Kidney glomerular epithelial cell (primary cell): ENCODE measurements around the gene USP2.

Source experiments
- DNase-seq: peaks from one replicate; lab custom pipeline; 2025; lab: John Stamatoyannopoulos, UW

Gene USP2

GRCh38 chr11:119363081-119363850, 18.2 kb downstream of the USP2 start:
- DNase-seq = no peak

GRCh38 chr11:119362741-119363080, 18.8 kb downstream of the USP2 start:
- no peak for DNase-seq

- DNase-seq = no peak
These were observed 19.4 kb downstream of the USP2 start for GRCh38 chr11:119361941-119362725.

- peak; percentile 93 for DNase-seq
These were observed 20.3 kb downstream of the USP2 start for GRCh38 chr11:119361056-119361787.

- DNase-seq = no peak
These were observed 21.9 kb downstream of the USP2 start for GRCh38 chr11:119359365-119360214.

- DNase-seq = no peak
These were observed 24.4 kb downstream of the USP2 start for GRCh38 chr11:119357074-119357473.

GRCh38 chr11:119356349-119357031, 25.0 kb downstream of the USP2 start:
- peak; percentile 54 for DNase-seq

GRCh38 chr11:119355091-119355843, 26.2 kb downstream of the USP2 start:
- DNase-seq = no peak

GRCh38 chr11:119352857-119353260, 28.6 kb downstream of the USP2 start:
- DNase-seq = no peak

GRCh38 chr11:119351232-119351631, 30.3 kb downstream of the USP2 start:
- DNase-seq = no peak

- no peak for DNase-seq
These were observed 31.2 kb downstream of the USP2 start for GRCh38 chr11:119350302-119350701.

GRCh38 chr11:119347940-119348605, 33.4 kb downstream of the USP2 start:
- DNase-seq = no peak

- no peak for DNase-seq
These were observed 34.2 kb downstream of the USP2 start for GRCh38 chr11:119347242-119347641.

- no peak for DNase-seq
These were observed 34.9 kb downstream of the USP2 start, which contains the start of gene MFRP for GRCh38 chr11:119346605-119347004. Gene MFRP (minus strand): TSS chr11:119346705. CDS start chr11:119346513, 192 bp downstream.

GRCh38 chr11:119345685-119346084, 35.8 kb downstream of the USP2 start:
- no peak for DNase-seq

GRCh38 chr11:119344291-119345010, 37.0 kb downstream of the USP2 start:
- DNase-seq = no peak

GRCh38 chr11:119343726-119344125, 37.8 kb downstream of the USP2 start:
- DNase-seq = no peak

- DNase-seq = no peak
These were observed 38.9 kb downstream of the USP2 start for GRCh38 chr11:119342362-119343130.

- no peak for DNase-seq
These were observed 39.5 kb downstream of the USP2 start for GRCh38 chr11:119342023-119342300.
